ENCODE results near the gene POLR3K. TPM values are rescaled to one million over a fixed set of nuclear protein-coding genes. Genes with fewer than 3 reads are reported as not detected.

Gene POLR3K
- 10 to 100 TPM; 39.9 to 45.3 TPM for total RNA-seq

GRCh38 chr16:53346-54236, at the start of gene POLR3K, which contains the start of gene SNRNP25:
Gene POLR3K (minus strand): TSS chr16:53608. CDS start chr16:53586, 22 bp downstream.
Gene SNRNP25 (plus strand): TSS chr16:53828. CDS start chr16:54017, 189 bp downstream.
- no peaks in the 10 kb centered on the region for H3K27me3 Mint-ChIP-seq
- POLR2A ChIA-PET: interaction anchor here (0.7 to 1.6 kb wide), 6 partner anchors 12 to 346 kb away, joined by 3 to 7 read pairs (median 4); partner anchors contain the start of genes AXIN1 and MPG
- intact Hi-C loops (cut with micrococcal nuclease): no loop called here
- CTCF ChIA-PET: interaction anchor here (1.0 to 1.8 kb wide), 3 partner anchors 13 to 53 kb away, joined by 10 to 17 read pairs (median 17); no protein-coding TSS in a partner anchor
- no peaks in the 10 kb centered on the region for H3K9me3 Mint-ChIP-seq
- DNase-seq: peak; percentile 99
- H3K4me3 Mint-ChIP-seq: peak within 1 kb of the TSS; percentile 87
- peaks cover 27% of the 10 kb centered on the region for H3K4me1 Mint-ChIP-seq (ENCODE audit: low read depth)
- H3K36me3 Mint-ChIP-seq: peaks cover 31% of the 10 kb centered on the region
- peak within 1 kb of the TSS; percentile 90 for H3K27ac Mint-ChIP-seq

GRCh38 chr16:102060-102855, 48.9 kb upstream of the POLR3K start:
- POLR2A ChIA-PET: no interaction called here
- CTCF ChIA-PET: interaction anchor here (0.6 to 12.2 kb wide), 2 partner anchors 18 to 35 kb away, joined by 3 to 384 read pairs; partner anchors contain the start of gene RHBDF1

GRCh38 chr16:101586-101985, 48.2 kb upstream of the POLR3K start:
- no peaks in the 10 kb centered on the region for H3K9me3 Mint-ChIP-seq
- CTCF ChIA-PET: interaction anchor here (12.2 kb wide), 1 partner anchor 34 kb away, joined by 384 read pairs; the partner anchor contains the start of gene RHBDF1
- no peak for DNase-seq
- peaks cover 3% of the 10 kb centered on the region for H3K4me1 Mint-ChIP-seq (ENCODE audit: low read depth)
- H3K36me3 Mint-ChIP-seq: peaks cover 22% of the 10 kb centered on the region
- H3K27ac Mint-ChIP-seq: no peak overlapping the region
- intact Hi-C loops (cut with micrococcal nuclease): no loop called here
- no peaks in the 10 kb centered on the region for H3K27me3 Mint-ChIP-seq
- POLR2A ChIA-PET: no interaction called here
- no peak overlapping the region for H3K4me3 Mint-ChIP-seq

More at GRCh38 chr16:102060-102855, 48.9 kb upstream of the POLR3K start:
- Mint-ChIP-seq H3K36me3 (peaks cover 20% of the 10 kb centered on the region), H3K4me1 (ENCODE audit: low read depth) (peaks cover 3% of the 10 kb centered on the region), H3K27ac (no peak overlapping the region), H3K4me3 (no peak overlapping the region), H3K27me3 (no peaks in the 10 kb centered on the region), H3K9me3 (no peaks in the 10 kb centered on the region)
- DNase-seq: no peak
- intact Hi-C loops (cut with micrococcal nuclease): no loop called here

DNA sequence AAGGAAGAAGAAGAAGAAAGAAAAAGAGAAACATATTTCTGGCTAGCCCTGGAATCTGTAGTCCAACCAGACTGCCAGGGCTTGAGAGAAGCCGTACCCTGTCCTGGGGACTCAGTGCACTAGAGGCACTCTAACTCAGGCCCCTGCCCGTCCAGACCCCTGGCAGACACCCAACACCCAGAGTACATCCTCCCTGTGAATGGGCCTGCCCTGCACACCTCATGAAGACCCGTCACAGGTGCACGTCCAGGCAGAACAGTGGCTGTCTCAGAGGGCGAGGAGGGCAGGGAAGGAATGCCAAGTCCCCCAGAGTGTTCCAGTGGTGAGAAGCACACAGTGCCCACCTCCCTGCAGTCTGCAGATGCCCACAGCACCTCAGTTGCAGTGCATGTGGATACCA, 47.6 kb upstream of the POLR3K start:
- Mint-ChIP-seq H3K36me3 (peaks cover 21% of the 10 kb centered on the region), H3K4me3 (no peak overlapping the region), H3K27ac (no peak overlapping the region), H3K9me3 (no peaks in the 10 kb centered on the region), H3K27me3 (no peaks in the 10 kb centered on the region), H3K4me1 (ENCODE audit: low read depth) (peaks cover 3% of the 10 kb centered on the region)
- POLR2A ChIA-PET: no interaction called here
- no peak for DNase-seq
- intact Hi-C loops (cut with micrococcal nuclease): no loop called here
- CTCF ChIA-PET: interaction anchor here (12.2 kb wide), 1 partner anchor 34 kb away, joined by 384 read pairs; the partner anchor contains the start of gene RHBDF1

DNA sequence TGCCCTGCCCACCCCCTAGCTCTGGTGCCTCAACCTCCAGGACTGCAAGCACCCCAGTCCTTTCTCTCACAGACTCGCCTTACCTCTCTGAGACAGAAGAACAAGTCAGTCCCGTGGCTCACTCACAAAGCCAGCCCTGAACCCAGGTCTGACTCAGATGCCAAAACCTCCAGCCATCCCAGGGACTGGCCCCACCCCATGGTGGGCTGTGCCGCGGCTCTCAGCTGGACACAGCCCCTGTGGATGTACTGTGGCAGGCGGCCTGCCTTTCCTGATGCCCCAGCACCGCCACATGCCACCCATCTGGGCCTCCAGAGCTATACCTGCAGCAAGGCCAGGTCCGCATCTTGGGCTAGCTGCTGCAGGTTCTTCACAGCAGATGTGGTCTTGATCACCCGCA, 44.4 kb upstream of the POLR3K start:
- Mint-ChIP-seq H3K27me3 (no peaks in the 10 kb centered on the region), H3K36me3 (peaks cover 15% of the 10 kb centered on the region), H3K4me3 (no peak overlapping the region), H3K9me3 (no peaks in the 10 kb centered on the region), H3K27ac (no peak overlapping the region), H3K4me1 (ENCODE audit: low read depth) (peaks cover 3% of the 10 kb centered on the region)
- intact Hi-C loops (cut with micrococcal nuclease): loop anchor here (1.0 kb wide), 1 partner anchor 33 kb away; no protein-coding TSS in a partner anchor
- ChIA-PET POLR2A (interaction anchor here (0.7 kb wide), 1 partner anchor 20 kb away, joined by 3 read pairs; no protein-coding TSS in a partner anchor), CTCF (interaction anchor here (0.7 to 12.2 kb wide), 15 partner anchors 10 to 264 kb away, joined by 3 to 384 read pairs (median 13); partner anchors contain the start of genes MPG and RHBDF1)
- no peak for DNase-seq

DNA sequence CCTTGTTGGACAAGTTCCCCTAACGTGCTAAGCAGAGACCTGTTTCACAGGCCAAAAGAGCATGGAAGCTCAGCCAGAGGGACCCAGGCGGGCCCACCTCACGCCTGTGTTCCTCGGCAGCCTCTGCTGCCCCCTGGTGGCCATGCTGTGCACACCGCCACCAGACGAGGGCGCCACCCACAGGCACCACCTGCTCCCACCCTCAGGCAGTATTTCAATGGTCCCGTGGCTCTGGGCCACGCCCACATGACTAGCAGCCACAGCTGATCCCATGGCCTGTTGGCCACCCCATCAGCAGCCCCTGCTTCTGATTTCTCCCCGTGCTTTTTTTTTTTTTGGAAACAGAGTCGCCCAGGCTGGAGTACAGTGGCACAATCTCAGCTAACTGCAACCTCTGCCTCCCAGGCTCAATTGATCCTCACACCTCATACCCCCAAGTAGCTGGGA, 43.5 kb upstream of the POLR3K start:
- POLR2A ChIA-PET: interaction anchor here (0.7 to 1.9 kb wide), 3 partner anchors 10 to 31 kb away, joined by 3 to 5 read pairs (median 3); no protein-coding TSS in a partner anchor
- Mint-ChIP-seq H3K4me3 (no peak overlapping the region), H3K9me3 (no peaks in the 10 kb centered on the region), H3K27ac (no peak overlapping the region), H3K4me1 (ENCODE audit: low read depth) (peaks cover 3% of the 10 kb centered on the region), H3K36me3 (peaks cover 15% of the 10 kb centered on the region), H3K27me3 (no peaks in the 10 kb centered on the region)
- intact Hi-C loops (cut with micrococcal nuclease): loop anchor here (1.0 kb wide), 1 partner anchor 32 kb away; no protein-coding TSS in a partner anchor
- peak; percentile 94 for DNase-seq
- CTCF ChIA-PET: interaction anchor here (0.6 to 12.2 kb wide), 27 partner anchors 11 to 285 kb away, joined by 3 to 384 read pairs (median 5); partner anchors contain the start of genes HBQ1, MPG, MRPL28 and PGAP6

GRCh38 chr16:94918-95265, 41.5 kb upstream of the POLR3K start:
- intact Hi-C loops (cut with micrococcal nuclease): no loop called here
- H3K27ac Mint-ChIP-seq: no peak overlapping the region
- ChIA-PET POLR2A (interaction anchor here (1.2 kb wide), 1 partner anchor 42 kb away, joined by 3 read pairs; the partner anchor contains the start of genes POLR3K and SNRNP25), CTCF (interaction anchor here (0.8 to 12.2 kb wide), 5 partner anchors 10 to 267 kb away, joined by 3 to 384 read pairs (median 47); partner anchors contain the start of gene RHBDF1)
- H3K4me1 Mint-ChIP-seq (ENCODE audit: low read depth): peaks cover 3% of the 10 kb centered on the region
- H3K9me3 Mint-ChIP-seq: no peaks in the 10 kb centered on the region
- no peak for DNase-seq
- H3K4me3 Mint-ChIP-seq: no peak overlapping the region
- H3K27me3 Mint-ChIP-seq: no peaks in the 10 kb centered on the region
- H3K36me3 Mint-ChIP-seq: peaks cover 18% of the 10 kb centered on the region

- no peak overlapping the region for H3K4me3 Mint-ChIP-seq
- intact Hi-C loops (cut with micrococcal nuclease): no loop called here
- peaks cover 18% of the 10 kb centered on the region for H3K36me3 Mint-ChIP-seq
- H3K9me3 Mint-ChIP-seq: no peaks in the 10 kb centered on the region
- no peak for DNase-seq
- POLR2A ChIA-PET: no interaction called here
- no peak overlapping the region for H3K27ac Mint-ChIP-seq
- CTCF ChIA-PET: interaction anchor here (1.9 to 12.2 kb wide), 2 partner anchors 25 to 89 kb away, joined by 4 to 384 read pairs; partner anchors contain the start of gene RHBDF1
- peaks cover under 1% of the 10 kb centered on the region for H3K4me1 Mint-ChIP-seq (ENCODE audit: low read depth)
- no peaks in the 10 kb centered on the region for H3K27me3 Mint-ChIP-seq
These were observed 39.3 kb upstream of the POLR3K start for GRCh38 chr16:92431-93339.

DNA sequence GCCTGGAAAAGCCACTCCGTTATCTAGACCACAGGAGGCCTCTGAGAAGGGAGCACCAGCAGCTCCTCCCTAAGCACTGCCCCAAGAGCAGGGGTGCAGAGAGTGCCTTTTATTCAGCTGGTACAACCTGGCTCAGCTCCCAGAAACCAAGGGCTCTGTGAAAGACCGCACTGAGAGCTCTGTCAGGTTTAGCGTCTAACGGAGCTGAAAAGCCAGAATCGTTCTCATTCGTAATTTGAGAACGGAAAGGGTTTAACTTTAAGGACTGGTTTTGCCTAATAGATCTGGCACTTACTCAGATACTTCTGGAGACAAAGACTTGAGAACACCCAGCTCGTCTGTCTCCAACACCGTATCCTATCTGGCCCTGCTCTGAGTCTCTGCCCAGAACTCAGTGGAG, 38.1 kb upstream of the POLR3K start:
- DNase-seq: no peak
- H3K9me3 Mint-ChIP-seq: no peaks in the 10 kb centered on the region
- no peaks in the 10 kb centered on the region for H3K27me3 Mint-ChIP-seq
- ChIA-PET CTCF (interaction anchor here (1.9 to 12.2 kb wide), 3 partner anchors 15 to 90 kb away, joined by 4 to 384 read pairs (median 11); partner anchors contain the start of gene RHBDF1), POLR2A (interaction anchor here (1.6 kb wide), 1 partner anchor 14 kb away, joined by 6 read pairs; the partner anchor contains the start of gene MPG)
- intact Hi-C loops (cut with micrococcal nuclease): no loop called here
- H3K36me3 Mint-ChIP-seq: peaks cover 15% of the 10 kb centered on the region
- no peak overlapping the region for H3K27ac Mint-ChIP-seq
- H3K4me3 Mint-ChIP-seq: no peak overlapping the region
- no peaks in the 10 kb centered on the region for H3K4me1 Mint-ChIP-seq (ENCODE audit: low read depth)

- H3K27ac Mint-ChIP-seq: no peak overlapping the region
- POLR2A ChIA-PET: interaction anchor here (1.6 kb wide), 1 partner anchor 12 kb away, joined by 6 read pairs; the partner anchor contains the start of gene MPG
These were observed 36.2 kb upstream of the POLR3K start for GRCh38 chr16:89391-90302.

More at GRCh38 chr16:89391-90302, 36.2 kb upstream of the POLR3K start:
- Mint-ChIP-seq H3K36me3 (peaks cover 24% of the 10 kb centered on the region), H3K9me3 (no peaks in the 10 kb centered on the region), H3K27me3 (no peaks in the 10 kb centered on the region), H3K4me1 (ENCODE audit: low read depth) (peaks cover 6% of the 10 kb centered on the region), H3K4me3 (no peak overlapping the region)
- CTCF ChIA-PET: interaction anchor here (0.6 to 12.2 kb wide), 4 partner anchors 17 to 206 kb away, joined by 4 to 384 read pairs (median 8); partner anchors contain the start of gene RHBDF1
- no peak for DNase-seq
- intact Hi-C loops (cut with micrococcal nuclease): no loop called here
